MM.1S (cell line): ENCODE results near the gene IMMP2L.

ENCODE experiments used
- DNase-seq: peaks from one replicate; pipeline ENCODE4 v3.0.0-alpha.2; 2015
- H2AFZ ChIP-seq: fragments of 300-600 bp; sonication (generic); 2 replicates; pipeline ENCODE4 v1.6.0; 2016; ENCODE audit warnings: antibody characterized with exemption, low read length
- H3F3A ChIP-seq: fragments of 300-600 bp; sonication (generic); 2 replicates; pipeline ENCODE4 v1.6.1; 2016; ENCODE audit warnings: mild to moderate bottlenecking, antibody characterized with exemption, low read length, moderate library complexity, mixed read lengths; ENCODE audit not compliant: insufficient read depth
- H3K27ac ChIP-seq: fragments of 300-600 bp; sonication (generic); 2 replicates; pipeline ENCODE4 v1.5.1; 2016; ENCODE audit warnings: mild to moderate bottlenecking, low read length
- H3K27me3 ChIP-seq: fragments of 300-600 bp; sonication (generic); replicated peaks from 2 replicates; pipeline ENCODE4 v1.6.0; 2016; ENCODE audit warnings: low read length; ENCODE audit not compliant: insufficient read depth
- H3K36me3 ChIP-seq: fragments of 300-600 bp; sonication (generic); replicated peaks from 2 replicates; pipeline ENCODE4 v1.6.1; 2016; ENCODE audit warnings: mild to moderate bottlenecking, low read length, mixed read lengths; ENCODE audit not compliant: insufficient read depth
- H3K4me1 ChIP-seq: fragments of 300-600 bp; sonication (generic); 2 replicates; pipeline ENCODE4 v1.6.1; 2016; ENCODE audit warnings: low read length, mixed read lengths
- H3K4me2 ChIP-seq: fragments of 300-600 bp; sonication (generic); 2 replicates; pipeline ENCODE4 v1.6.0; 2016; ENCODE audit warnings: low read depth, low read length
- H3K4me3 ChIP-seq: fragments of 300-600 bp; sonication (generic); 2 replicates; pipeline ENCODE4 v1.5.1; 2016; ENCODE audit warnings: low read length, mixed read lengths
- H3K79me2 ChIP-seq: fragments of 300-600 bp; sonication (generic); 2 replicates; pipeline ENCODE4 v1.6.1; 2016; ENCODE audit warnings: mixed run types, low read length, mixed read lengths
- H3K9ac ChIP-seq: fragments of 300-600 bp; sonication (generic); 2 replicates; pipeline ENCODE4 v1.6.1; 2016; ENCODE audit warnings: low read length, mixed read lengths
- H3K9me2 ChIP-seq: fragments of 300-600 bp; sonication (generic); replicated peaks from 2 replicates; pipeline ENCODE4 v1.6.1; 2016; ENCODE audit warnings: mild to moderate bottlenecking, low read length, mixed read lengths; ENCODE audit not compliant: insufficient read depth
- H3K9me3 ChIP-seq: fragments of 300-600 bp; sonication (generic); replicated peaks from 2 replicates; pipeline ENCODE4 v1.6.1; 2016; ENCODE audit warnings: mild to moderate bottlenecking, low read length, mixed read lengths; ENCODE audit not compliant: insufficient read depth
- H4K20me1 ChIP-seq: fragments of 300-600 bp; sonication (generic); 2 replicates; pipeline ENCODE4 v1.6.1; 2016; ENCODE audit warnings: mild to moderate bottlenecking, low read length, moderate library complexity, mixed read lengths; ENCODE audit not compliant: insufficient read depth
- EZH2 ChIP-seq: fragments of 300-600 bp; sonication (generic); optimal IDR thresholded peaks from 2 replicates; pipeline ENCODE3; 2017; ENCODE audit warnings: low read depth, mild to moderate bottlenecking, antibody characterized with exemption, low read length, mixed read lengths
- EZH2phosphoT487 ChIP-seq: fragments of 300-600 bp; sonication (generic); IDR thresholded peaks from 2 replicates; pipeline ENCODE4 v1.6.1; 2018; ENCODE audit warnings: antibody characterized with exemption, low read length
- TF ChIP-seq, protein P1 (sequence below): fragments of 300-600 bp; sonication (generic); IDR thresholded peaks from 2 replicates; pipeline ENCODE4 v1.5.1; 2016; ENCODE audit warnings: antibody characterized with exemption, low read length, mixed read lengths

IMMP2L gene

DNA sequence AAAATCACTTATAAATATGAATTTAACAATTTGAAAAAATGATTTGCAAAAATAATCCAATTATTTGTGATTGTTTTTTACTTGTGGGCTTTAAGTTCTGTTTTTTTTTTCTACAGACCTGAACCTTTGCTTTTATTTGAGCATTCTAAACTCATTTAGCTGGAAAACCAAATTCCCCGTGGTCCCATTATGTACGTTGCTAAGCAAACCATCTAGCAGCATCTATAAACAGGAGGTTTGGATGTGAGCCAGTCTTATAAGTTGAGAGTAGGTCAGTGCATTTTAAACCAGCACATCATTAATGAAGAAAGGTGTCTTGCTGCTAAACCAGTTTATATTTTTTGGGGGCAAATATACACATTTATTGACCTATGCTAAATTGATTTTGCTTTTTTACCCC, 394.1 kb downstream of the IMMP2L start:
- H3K36me3 ChIP-seq, result no peaks in the 10 kb centered on the region
- H4K20me1 ChIP-seq, result no peaks in the 10 kb centered on the region
- no peaks in the 10 kb centered on the region for H3K9me3 ChIP-seq
- H3K27me3 ChIP-seq, result no peaks in the 10 kb centered on the region
- TF ChIP-seq EZH2phosphoT487, result no peak
- no peak for TF ChIP-seq EZH2
- TF ChIP-seq, protein P1, sequence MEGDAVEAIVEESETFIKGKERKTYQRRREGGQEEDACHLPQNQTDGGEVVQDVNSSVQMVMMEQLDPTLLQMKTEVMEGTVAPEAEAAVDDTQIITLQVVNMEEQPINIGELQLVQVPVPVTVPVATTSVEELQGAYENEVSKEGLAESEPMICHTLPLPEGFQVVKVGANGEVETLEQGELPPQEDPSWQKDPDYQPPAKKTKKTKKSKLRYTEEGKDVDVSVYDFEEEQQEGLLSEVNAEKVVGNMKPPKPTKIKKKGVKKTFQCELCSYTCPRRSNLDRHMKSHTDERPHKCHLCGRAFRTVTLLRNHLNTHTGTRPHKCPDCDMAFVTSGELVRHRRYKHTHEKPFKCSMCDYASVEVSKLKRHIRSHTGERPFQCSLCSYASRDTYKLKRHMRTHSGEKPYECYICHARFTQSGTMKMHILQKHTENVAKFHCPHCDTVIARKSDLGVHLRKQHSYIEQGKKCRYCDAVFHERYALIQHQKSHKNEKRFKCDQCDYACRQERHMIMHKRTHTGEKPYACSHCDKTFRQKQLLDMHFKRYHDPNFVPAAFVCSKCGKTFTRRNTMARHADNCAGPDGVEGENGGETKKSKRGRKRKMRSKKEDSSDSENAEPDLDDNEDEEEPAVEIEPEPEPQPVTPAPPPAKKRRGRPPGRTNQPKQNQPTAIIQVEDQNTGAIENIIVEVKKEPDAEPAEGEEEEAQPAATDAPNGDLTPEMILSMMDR, result no peak
- H3K4me2 ChIP-seq, result no peak overlapping the region
- no peak overlapping the region for H3K27ac ChIP-seq
- H3F3A ChIP-seq, result no peaks in the 10 kb centered on the region
- no peak overlapping the region for H3K4me3 ChIP-seq
- no peak for DNase-seq
- no peak overlapping the region for H2AFZ ChIP-seq
- H3K4me1 ChIP-seq, result no peaks in the 10 kb centered on the region
- H3K79me2 ChIP-seq, result no peaks in the 10 kb centered on the region
- H3K9ac ChIP-seq, result no peak overlapping the region
- H3K9me2 ChIP-seq, result no peaks in the 10 kb centered on the region

DNA sequence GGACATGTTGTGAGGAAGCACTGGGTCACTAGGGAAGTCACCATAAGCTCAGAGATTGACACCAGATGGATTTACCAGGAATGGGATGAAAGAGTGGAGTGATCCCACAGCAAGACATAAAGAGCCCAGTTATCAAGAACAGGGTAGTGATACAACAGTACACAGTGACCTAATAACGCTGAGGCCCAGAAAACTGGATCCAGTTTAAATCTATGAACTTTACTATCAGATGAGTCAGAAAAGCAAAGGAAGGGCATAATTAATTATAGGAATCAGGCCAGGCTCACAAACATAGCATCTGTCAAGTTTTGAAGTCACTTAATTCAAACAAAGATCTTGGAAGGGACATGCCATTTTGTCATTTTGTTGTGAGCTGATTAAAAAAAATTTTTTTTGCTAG, 397.9 kb downstream of the IMMP2L start:
- no peaks in the 10 kb centered on the region for H3K9me2 ChIP-seq
- no peaks in the 10 kb centered on the region for H3K4me1 ChIP-seq
- H3K79me2 ChIP-seq, result no peaks in the 10 kb centered on the region
- H2AFZ ChIP-seq, result no peak overlapping the region
- H3K27me3 ChIP-seq, result no peaks in the 10 kb centered on the region
- H4K20me1 ChIP-seq, result no peaks in the 10 kb centered on the region
- no peaks in the 10 kb centered on the region for H3F3A ChIP-seq
- no peak for TF ChIP-seq EZH2
- no peak for TF ChIP-seq EZH2phosphoT487
- TF ChIP-seq, protein P1, result no peak
- no peak overlapping the region for H3K27ac ChIP-seq
- H3K9ac ChIP-seq, result no peak overlapping the region
- H3K4me3 ChIP-seq, result no peak overlapping the region
- no peaks in the 10 kb centered on the region for H3K9me3 ChIP-seq
- H3K4me2 ChIP-seq, result no peak overlapping the region
- DNase-seq, result no peak
- no peaks in the 10 kb centered on the region for H3K36me3 ChIP-seq

DNA sequence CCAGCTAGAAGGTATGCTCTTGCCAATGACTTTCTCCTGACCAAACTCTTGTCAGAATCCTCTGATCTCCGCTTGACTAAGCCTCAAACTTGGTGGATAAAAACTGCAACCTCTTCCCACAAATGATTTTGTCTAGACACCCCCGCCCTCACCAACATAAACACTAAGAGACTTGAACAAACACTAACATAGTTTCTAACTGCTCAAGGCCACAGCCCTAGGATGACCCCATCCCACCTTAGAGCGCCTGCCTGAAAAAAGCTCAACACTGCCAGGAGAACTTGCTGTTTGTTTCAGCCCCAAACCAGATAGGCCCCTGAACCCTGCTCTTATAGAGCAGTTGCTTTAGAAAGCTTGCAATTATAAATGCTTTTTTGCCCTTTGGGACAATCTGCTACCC, 399.6 kb downstream of the IMMP2L start:
- TF ChIP-seq EZH2phosphoT487, result no peak
- TF ChIP-seq, protein P1, result no peak
- TF ChIP-seq EZH2, result no peak
- Histone ChIP-seq H2AFZ (no peak overlapping the region), H3F3A (no peaks in the 10 kb centered on the region), H3K9me3 (no peaks in the 10 kb centered on the region), H3K27me3 (no peaks in the 10 kb centered on the region), H3K4me2 (no peak overlapping the region), H3K79me2 (no peaks in the 10 kb centered on the region), H3K36me3 (no peaks in the 10 kb centered on the region), H3K27ac (no peak overlapping the region), H3K9me2 (no peaks in the 10 kb centered on the region), H4K20me1 (no peaks in the 10 kb centered on the region), H3K4me1 (no peaks in the 10 kb centered on the region), H3K4me3 (no peak overlapping the region), H3K9ac (no peak overlapping the region)
- DNase-seq, result no peak
